ENCODE measurements around the gene IL3RA.
"Not testable (repeated sequence)": the region's sequence is repeated elsewhere in the genome, so short reads cannot be mapped to it uniquely, and the experiment has no call there.

IL3RA gene

GRCh38 chrX:1426321-1426720 is 89.7 kb downstream of the IL3RA start:
- DNase-seq = not testable (repeated sequence)

GRCh38 chrX:1427756-1428155 is 91.2 kb downstream of the IL3RA start:
- DNase-seq = no peak

- no peak for DNase-seq
Observed at GRCh38 chrX:1430451-1430850, 93.9 kb downstream of the IL3RA start.

Measured in CD4-positive, alpha-beta T cell treated with Interferon alpha-2 for 1 hour (primary cell).